Rectal smooth muscle tissue (tissue), 1 donor: Measurements from ENCODE around the gene EDEM2.
"Not testable (repeated sequence)": the region's sequence is repeated elsewhere in the genome, so short reads cannot be mapped to it uniquely, and the experiment has no call there.

Experiments used
- H3K27ac ChIP-seq: one replicate; pipeline ENCODE4 v1.7.0; 2013; ENCODE audit warnings: low read depth, low read length, inconsistent platforms
- H3K27me3 ChIP-seq: one replicate; pipeline ENCODE4 v1.7.0; 2013; ENCODE audit warnings: low read length; ENCODE audit not compliant: control insufficient read depth, insufficient read depth
- H3K36me3 ChIP-seq: one replicate; pipeline ENCODE4 v1.7.0; 2013; ENCODE audit warnings: low read length; ENCODE audit not compliant: control insufficient read depth, insufficient read depth
- H3K4me1 ChIP-seq: one replicate; pipeline ENCODE4 v1.7.0; 2013; ENCODE audit warnings: low read length; ENCODE audit not compliant: control insufficient read depth, insufficient read depth
- H3K4me3 ChIP-seq: one replicate; pipeline ENCODE4 v1.7.0; 2013; ENCODE audit warnings: low read length
- H3K9ac ChIP-seq: one replicate; pipeline ENCODE4 v1.7.0; 2013; ENCODE audit warnings: low read length

EDEM2 gene

DNA sequence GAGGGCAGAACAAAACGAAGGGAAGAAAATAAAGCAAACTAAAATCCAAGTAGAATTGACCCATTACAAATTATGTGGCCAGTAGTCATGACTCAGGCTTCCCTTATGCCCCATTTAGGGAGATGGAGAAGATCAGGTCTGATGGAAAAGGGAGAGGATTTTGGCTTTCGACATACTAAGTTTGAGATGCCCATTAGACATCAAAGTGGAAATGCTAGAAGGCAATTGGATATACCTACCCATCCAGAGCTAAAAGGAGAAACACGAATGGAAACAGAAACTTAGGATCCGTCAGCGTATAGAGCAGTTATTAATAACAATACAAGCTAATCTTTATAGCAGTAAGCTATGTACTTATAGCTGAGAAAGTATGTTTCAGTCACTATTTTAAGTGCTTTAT, 59.3 kb downstream of the EDEM2 start:
- H3K27ac ChIP-seq = no peak overlapping the region
- H3K9ac ChIP-seq = no peak overlapping the region
- H3K4me3 ChIP-seq = no peak overlapping the region
- no peaks in the 10 kb centered on the region for H3K36me3 ChIP-seq
- H3K4me1 ChIP-seq = peaks cover 11% of the 10 kb centered on the region
- H3K27me3 ChIP-seq = no peaks in the 10 kb centered on the region

DNA sequence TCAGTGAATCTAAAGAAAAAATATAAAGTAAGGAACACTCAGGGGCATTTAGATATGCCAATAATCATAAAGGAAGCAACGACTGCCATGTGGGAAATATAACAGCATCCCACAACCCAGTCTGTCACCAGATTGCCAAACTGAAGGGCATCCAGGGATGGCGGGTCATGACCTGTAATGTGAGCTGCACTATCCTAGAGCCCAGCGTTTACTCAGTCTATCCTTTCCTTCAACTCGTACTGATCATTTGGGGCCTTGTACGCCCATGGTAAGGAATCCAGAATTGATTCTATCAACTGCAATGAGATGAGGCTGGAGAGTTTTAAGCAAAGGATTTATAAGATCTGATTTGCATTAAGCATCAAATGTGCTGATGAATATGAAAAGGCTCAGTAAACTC, 59.8 kb downstream of the EDEM2 start:
- no peak overlapping the region for H3K4me3 ChIP-seq
- H3K36me3 ChIP-seq = no peaks in the 10 kb centered on the region
- no peaks in the 10 kb centered on the region for H3K27me3 ChIP-seq
- H3K9ac ChIP-seq = no peak overlapping the region
- no peak overlapping the region for H3K27ac ChIP-seq
- peaks cover 11% of the 10 kb centered on the region for H3K4me1 ChIP-seq

DNA sequence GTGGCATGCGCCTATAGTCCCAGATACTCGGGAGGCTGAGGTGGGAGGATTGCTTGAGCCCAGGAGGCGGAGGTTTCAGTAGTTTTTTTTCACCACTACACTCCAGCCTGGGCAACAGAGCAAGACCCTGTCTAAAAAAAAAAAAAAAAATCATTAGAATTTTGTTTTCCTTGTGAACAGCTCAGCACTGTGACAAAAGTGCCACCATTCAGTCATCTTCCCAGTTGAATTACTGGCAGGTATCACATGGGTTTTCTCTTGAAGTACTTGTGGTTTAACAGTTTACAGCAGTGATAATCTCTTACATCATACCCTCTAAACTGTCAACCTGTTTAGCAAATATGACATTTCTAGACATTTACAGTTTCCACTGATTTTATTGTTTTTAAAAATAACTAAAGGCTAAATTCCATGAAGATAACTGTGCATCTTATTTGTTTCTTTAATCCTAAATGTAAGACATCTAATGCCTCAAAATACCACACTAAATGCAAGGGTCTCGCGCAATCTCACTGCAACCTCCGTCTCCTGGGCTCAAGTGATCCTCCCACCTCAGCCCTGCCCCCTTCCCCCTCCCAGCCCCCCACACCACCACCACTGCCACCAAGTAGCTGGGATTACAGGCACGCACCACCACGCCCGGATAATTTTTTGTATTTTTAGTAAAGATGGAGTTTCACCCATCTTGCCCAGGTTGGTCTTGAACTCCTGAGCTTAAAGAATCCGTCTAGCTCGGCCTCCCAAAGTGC, 61.5 kb downstream of the EDEM2 start:
- no peaks in the 10 kb centered on the region for H3K27me3 ChIP-seq
- no peak overlapping the region for H3K27ac ChIP-seq
- H3K36me3 ChIP-seq = no peaks in the 10 kb centered on the region
- no peak overlapping the region for H3K4me3 ChIP-seq
- peaks cover 4% of the 10 kb centered on the region for H3K4me1 ChIP-seq
- H3K9ac ChIP-seq = no peak overlapping the region

DNA sequence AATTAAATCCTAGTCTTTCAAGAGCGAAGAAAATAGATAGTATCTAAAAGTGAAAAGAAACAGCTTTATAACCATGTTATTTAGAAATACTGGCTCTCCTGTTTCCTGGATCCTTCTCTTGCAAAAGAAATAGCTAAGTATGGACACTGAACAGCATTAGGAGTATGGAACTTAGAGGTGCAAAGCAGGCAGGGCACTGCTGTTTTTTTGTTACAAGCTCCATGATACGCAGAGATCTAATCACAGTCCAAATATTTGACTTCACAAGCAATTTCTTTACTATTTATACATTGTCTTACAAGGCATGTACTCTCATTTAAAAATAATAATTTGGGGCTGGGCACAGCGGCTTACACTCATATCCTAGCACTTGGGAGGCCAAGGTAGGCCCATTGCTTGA, 62.1 kb downstream of the EDEM2 start:
- Histone ChIP-seq H3K27ac (no peak overlapping the region), H3K9ac (no peak overlapping the region), H3K36me3 (no peaks in the 10 kb centered on the region), H3K27me3 (no peaks in the 10 kb centered on the region), H3K4me3 (no peak overlapping the region), H3K4me1 (peaks cover 4% of the 10 kb centered on the region)

DNA sequence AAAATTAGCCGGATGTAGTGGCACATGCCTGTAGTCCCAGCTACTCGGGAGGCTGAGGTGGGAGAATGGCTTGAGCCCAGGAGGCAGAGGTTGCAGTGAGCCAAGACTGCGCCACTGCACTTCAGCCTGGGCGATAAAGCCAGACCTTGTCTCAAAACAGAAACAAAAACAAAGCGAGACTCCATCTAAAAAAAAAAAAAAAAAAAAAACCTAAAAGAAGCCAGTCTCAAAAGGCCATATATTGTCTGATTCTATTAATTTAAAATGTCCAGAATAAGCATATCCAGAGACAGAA, 66.8 kb downstream of the EDEM2 start:
- H3K4me3 ChIP-seq, H3K36me3 ChIP-seq, H3K27me3 ChIP-seq, H3K9ac ChIP-seq, H3K4me1 ChIP-seq, H3K27ac ChIP-seq: not testable (repeated sequence)

DNA sequence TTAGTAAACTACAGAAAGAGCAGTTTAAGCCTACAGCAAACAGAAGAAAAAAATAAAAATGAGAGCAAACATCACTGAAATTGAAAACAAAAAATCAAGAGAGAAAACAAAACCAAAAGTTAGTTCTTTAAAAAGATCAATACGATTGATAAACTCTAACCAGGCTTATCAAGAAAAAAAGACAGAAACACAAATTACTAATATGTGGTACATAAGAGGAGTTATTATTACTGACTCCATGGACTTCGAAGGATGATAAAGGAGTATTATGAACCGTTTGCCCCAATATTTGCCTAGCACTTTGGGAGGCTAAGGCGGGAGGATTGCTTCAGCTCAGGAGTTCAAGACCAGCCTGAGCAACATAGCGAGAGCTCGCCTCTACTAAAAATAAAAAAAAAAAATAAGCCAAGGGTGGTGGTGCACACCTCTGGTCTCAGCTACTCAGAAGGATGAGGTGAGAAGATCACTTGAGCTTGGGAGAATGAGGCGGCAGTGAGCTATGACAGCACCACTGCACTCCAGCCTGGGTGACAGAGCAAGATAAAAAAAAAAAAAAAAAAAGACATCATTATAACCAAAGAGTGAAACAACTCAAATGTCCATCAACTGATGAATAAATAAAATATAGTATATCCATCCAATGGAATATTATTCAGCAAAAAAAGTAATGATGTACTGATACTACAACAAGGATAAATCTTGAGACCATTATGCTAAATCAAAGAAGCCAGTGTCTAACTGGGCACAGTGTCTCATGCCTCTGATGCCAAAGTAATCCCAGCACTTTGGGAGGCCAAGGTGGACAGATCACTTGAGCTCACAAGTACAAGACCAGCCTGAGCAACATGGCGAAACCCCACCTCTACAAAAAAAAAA, 67.4 kb downstream of the EDEM2 start:
- Histone ChIP-seq H3K4me1 (no peaks in the 10 kb centered on the region), H3K27ac (no peak overlapping the region), H3K9ac (no peak overlapping the region), H3K4me3 (no peak overlapping the region), H3K36me3 (peaks cover 7% of the 10 kb centered on the region), H3K27me3 (no peaks in the 10 kb centered on the region)

DNA sequence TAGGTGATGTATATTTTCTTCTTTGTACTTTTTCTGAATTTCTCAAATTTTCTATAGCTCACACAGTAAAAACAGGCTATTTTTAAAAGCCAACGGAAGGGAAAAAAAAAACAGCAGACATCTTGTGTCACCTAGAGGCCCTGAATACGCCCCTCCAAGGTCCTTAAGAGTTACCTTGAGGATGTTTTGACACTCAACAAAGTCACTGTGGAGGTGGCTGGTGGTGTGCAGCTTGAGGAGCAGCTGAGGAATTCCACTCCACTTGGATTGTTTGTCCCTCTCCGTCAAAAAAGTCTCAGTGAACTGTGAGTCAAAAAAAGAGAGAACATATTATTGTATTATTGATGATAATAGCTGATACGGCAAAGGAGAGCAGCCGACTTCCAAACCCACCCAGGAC, 69.3 kb downstream of the EDEM2 start:
- no peaks in the 10 kb centered on the region for H3K27me3 ChIP-seq
- no peaks in the 10 kb centered on the region for H3K4me1 ChIP-seq
- no peak overlapping the region for H3K4me3 ChIP-seq
- H3K27ac ChIP-seq = no peak overlapping the region
- no peak overlapping the region for H3K9ac ChIP-seq
- peaks cover 7% of the 10 kb centered on the region for H3K36me3 ChIP-seq

DNA sequence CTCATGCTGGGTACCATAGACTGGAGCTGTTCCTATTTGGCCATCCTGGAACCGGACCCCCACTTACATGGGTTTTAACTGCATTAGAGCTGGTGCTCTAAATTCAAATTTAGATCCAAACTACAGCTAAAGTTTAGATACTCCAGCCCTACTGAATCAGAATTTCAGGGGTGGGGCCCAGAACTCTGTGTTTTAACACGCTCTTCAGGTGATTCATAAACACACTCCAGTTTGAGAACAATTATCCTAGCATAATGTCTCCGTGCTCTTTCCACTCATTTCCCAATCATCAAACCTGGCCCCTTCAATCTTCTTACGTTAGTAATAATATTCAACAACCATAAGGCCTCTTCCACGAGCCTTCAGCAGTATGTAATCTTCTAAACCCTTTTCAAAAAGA, 69.8 kb downstream of the EDEM2 start:
- no peak overlapping the region for H3K27ac ChIP-seq
- H3K9ac ChIP-seq = no peak overlapping the region
- H3K27me3 ChIP-seq = no peaks in the 10 kb centered on the region
- H3K4me1 ChIP-seq = no peaks in the 10 kb centered on the region
- H3K36me3 ChIP-seq = peaks cover 7% of the 10 kb centered on the region
- H3K4me3 ChIP-seq = no peak overlapping the region

DNA sequence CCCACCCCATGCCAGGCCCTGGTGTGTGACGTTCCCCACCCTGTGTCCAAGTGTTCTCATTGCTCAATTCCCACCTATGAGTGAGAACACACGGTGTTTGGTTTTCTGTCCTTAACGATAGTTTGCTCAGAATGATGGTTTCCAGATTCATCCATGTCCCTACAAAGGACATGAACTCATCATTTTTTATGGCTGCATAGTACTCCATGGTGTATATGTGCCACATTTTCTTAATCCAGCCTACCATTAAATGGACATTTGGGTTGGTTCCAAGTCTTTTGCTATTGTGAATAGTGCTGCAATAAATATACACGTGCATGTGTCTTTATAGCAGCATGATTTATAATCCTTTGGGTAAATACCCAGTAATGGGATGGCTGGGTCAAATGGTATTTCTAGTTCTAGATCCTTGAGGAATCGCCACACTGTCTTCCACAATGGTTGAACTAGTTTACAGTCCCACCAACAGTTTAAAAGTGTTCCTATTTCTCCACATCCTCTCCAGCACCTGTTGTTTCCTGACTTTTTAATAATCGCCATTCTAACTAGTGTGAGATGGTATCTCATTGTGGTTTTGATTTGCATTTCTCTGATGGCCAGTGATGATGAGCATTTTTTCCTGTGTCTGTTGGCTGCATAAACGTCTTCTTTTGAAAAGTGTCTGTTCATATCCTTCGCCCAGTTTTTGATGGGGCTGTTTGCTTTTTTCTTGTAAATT, 75.5 kb downstream of the EDEM2 start:
- H3K36me3 ChIP-seq, H3K4me1 ChIP-seq, H3K9ac ChIP-seq, H3K27ac ChIP-seq, H3K27me3 ChIP-seq, H3K4me3 ChIP-seq: not testable (repeated sequence)

DNA sequence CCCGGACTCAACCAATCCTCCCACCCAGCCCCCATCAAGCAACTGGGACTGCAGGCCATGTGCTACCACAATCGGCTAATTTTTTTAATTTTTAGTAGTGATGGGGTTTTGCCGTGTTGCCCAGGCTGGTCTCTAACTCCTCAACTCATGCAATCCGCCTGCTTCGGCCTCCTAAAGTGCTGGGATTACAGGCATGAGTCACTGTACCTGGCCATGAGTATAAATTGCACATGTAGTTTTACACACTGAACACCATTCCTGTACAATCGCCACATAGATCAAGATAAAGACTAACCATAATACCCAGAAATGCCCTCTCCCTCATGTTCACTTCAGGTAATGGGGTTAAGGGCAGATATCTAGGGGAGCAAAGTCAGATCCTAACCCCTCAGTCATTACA, 80.9 kb downstream of the EDEM2 start:
- no peak overlapping the region for H3K27ac ChIP-seq
- H3K9ac ChIP-seq = no peak overlapping the region
- H3K4me3 ChIP-seq = no peak overlapping the region
- no peaks in the 10 kb centered on the region for H3K27me3 ChIP-seq
- H3K4me1 ChIP-seq = peaks cover 2% of the 10 kb centered on the region
- H3K36me3 ChIP-seq = no peaks in the 10 kb centered on the region
